SK-N-SH treated with all-trans-retinoic acid at 6 μM for 48 hours (cell line): Measurements from ENCODE around the gene SLX9.

ENCODE experiments used
- ARNTL ChIP-seq: fragments of 450-650 bp; formaldehyde crosslinking; IDR thresholded peaks from 2 replicates; pipeline ENCODE4 v1.5.0; 2020; ENCODE audit warnings: low read depth, mild to moderate bottlenecking, moderate library complexity, borderline replicate concordance
- ISL1 ChIP-seq: fragments of 250-450 bp; sonication (Bioruptor Pico); IDR thresholded peaks from 2 replicates; pipeline ENCODE4 v2.1.2; 2022; ENCODE audit warnings: mild to moderate bottlenecking, moderate library complexity
- OSR1 ChIP-seq: fragments of 250-450 bp; sonication (Bioruptor Pico); IDR thresholded peaks from 2 replicates; pipeline ENCODE4 v1.8.0; 2022; ENCODE audit warnings: moderate library complexity, mild to moderate bottlenecking, inconsistent platforms
- POU6F1 ChIP-seq: fragments of 250-450 bp; sonication (Bioruptor Pico); IDR thresholded peaks from 2 replicates; pipeline ENCODE4 v1.8.0; 2021; ENCODE audit warnings: low read depth, mild to moderate bottlenecking, moderate library complexity, borderline replicate concordance
- PPARA ChIP-seq: fragments of 250-450 bp; sonication (Bioruptor Pico); IDR thresholded peaks from 2 replicates; pipeline ENCODE4 v1.5.0; 2020; ENCODE audit warnings: mild to moderate bottlenecking, borderline replicate concordance
- TCF4 ChIP-seq: fragments of 250-450 bp; sonication (Bioruptor Pico); IDR thresholded peaks from 2 replicates; pipeline ENCODE4 v1.8.0; 2021; ENCODE audit warnings: mild to moderate bottlenecking, moderate library complexity, borderline replicate concordance
- TOX ChIP-seq: fragments of 250-450 bp; sonication (Bioruptor Pico); IDR thresholded peaks from 2 replicates; pipeline ENCODE4 v1.8.0; 2021; ENCODE audit warnings: mild to moderate bottlenecking, moderate library complexity, borderline replicate concordance
- ZFP30 ChIP-seq: fragments of 450-650 bp; formaldehyde crosslinking; IDR thresholded peaks from 2 replicates; pipeline ENCODE4 v1.5.0; 2022; ENCODE audit warnings: mild to moderate bottlenecking, moderate library complexity

GRCh38 chr21:45006536-45007095 is 66.8 kb downstream of the SLX9 start:
- TF ChIP-seq ISL1 (CRISPR knock-in tag) (no peak), ZFP30 (no peak), POU6F1 (CRISPR knock-in tag) (no peak), OSR1 (no peak), PPARA (CRISPR knock-in tag) (no peak), ARNTL (no peak), TOX (CRISPR knock-in tag) (no peak), TCF4 (no peak)
